ENCODE data around the gene PHACTR1. TPM values are rescaled to one million over a fixed set of nuclear protein-coding genes. Genes with fewer than 3 reads are reported as not detected.

The PHACTR1 gene
- 0.34 and 2.5 TPM in 2 replicates for total RNA-seq

DNA sequence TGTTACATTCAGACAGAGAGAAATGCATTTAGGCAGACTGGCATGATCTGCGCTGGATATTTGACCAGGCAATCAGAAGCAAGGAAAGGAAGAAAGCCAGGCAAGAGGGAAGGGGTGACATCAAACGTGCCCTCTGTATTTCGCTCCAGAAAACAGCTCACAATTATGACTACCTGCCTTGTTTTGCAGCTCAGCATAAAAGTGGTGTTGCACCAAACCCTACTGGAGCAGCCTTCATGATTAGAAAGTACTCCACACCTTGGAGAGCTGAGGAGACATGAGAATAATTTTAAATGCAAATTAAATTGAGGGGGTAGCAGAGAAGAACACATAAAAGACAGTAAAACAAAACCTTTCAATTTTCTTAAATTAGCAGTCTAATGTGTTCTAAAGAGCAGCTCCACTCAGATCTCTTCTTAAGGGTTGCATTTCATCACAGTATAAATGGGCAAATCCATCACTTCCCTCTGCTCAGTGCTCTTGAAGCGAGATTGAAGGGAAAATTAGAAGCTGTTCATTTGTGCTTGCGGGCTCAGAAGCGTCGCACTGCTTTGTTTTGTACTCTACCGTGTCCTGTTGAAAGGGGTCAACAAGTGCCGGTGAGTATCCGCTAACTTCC lies at the start of gene PHACTR1:
Gene PHACTR1, plus strand, starts transcription at position 470 of the 619 bp plus-strand sequence.

DNA sequence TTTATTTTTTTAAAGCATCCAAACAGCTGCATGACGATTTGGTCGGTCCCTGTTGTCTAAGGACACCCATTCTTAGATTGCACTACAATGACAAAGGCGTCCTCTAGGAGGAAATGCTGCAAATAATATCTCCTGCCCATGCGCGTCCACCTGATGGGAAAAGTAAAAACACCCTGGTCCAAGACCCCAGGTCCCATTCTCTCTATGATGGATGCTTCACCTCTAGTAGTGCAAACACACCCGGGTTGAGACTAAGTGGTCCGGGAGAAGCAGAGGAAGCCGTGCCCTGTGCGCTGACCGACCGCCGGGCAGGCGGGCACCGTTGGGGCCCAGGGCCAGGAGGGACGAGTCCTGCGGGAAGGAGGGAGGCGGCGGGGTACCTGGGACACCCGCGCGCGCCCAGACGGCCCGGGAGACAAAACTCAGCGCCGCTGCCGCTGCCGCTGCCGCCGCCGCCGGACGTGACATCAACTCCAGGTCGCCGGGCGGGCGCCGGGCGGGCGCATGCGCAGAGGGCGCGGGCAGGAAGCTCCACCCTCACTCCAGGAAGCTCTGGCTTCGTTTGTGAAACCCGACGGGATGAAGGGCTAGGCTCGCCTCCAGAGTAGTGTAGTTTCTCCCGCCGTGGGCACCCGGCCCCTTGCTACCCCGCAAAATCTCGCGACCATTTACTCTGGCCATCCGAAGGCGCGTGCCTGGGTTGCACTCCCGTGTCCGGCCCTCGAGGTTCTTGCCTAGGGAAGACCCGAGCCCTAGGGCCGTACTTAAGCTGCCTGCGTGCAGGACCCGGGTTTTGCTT lies 611.7 kb downstream of the PHACTR1 start, which contains the start of gene TBC1D7:
Gene TBC1D7, minus strand, starts transcription at position 462 of the 799 bp plus-strand sequence. CDS start 1,639 bp downstream, outside the sequence.

